HUDEP-2 (cell line): ENCODE measurements around the gene DPP4.
A peak's percentile ranks its signal among the peaks of the same experiment; 100 is the strongest.
"Not testable (repeated sequence)": the region's sequence is repeated elsewhere in the genome, so short reads cannot be mapped to it uniquely, and the experiment has no call there.

Source experiments
- DNase-seq, 76 experiments: peaks; one replicate each; lab custom pipeline; 2025; ENCODE audit not compliant: unreplicated experiment in 76 of 76; lab: John Stamatoyannopoulos, UW

The DPP4 gene

GRCh38 chr2:161969159-161969558, 104.9 kb downstream of the DPP4 start:
- DNase-seq, result no peak

GRCh38 chr2:161965994-161966393, 108.0 kb downstream of the DPP4 start:
- no peak for DNase-seq

- no peak for DNase-seq
Measured at GRCh38 chr2:161964160-161964559, 109.9 kb downstream of the DPP4 start.

- no peak for DNase-seq
Measured at GRCh38 chr2:161962160-161962559, 111.9 kb downstream of the DPP4 start.

GRCh38 chr2:161961061-161961460, 113.0 kb downstream of the DPP4 start:
- DNase-seq, result no peak

GRCh38 chr2:161956738-161957137, 117.3 kb downstream of the DPP4 start:
- no peak for DNase-seq

- no peak for DNase-seq
Measured at GRCh38 chr2:161955211-161955610, 118.8 kb downstream of the DPP4 start.

GRCh38 chr2:161954103-161954502, 119.9 kb downstream of the DPP4 start:
- DNase-seq, result no peak

- not testable (repeated sequence) for DNase-seq
Measured at GRCh38 chr2:161953367-161953766, 120.6 kb downstream of the DPP4 start.

- no peak for DNase-seq
Measured at GRCh38 chr2:161952783-161953191, 121.2 kb downstream of the DPP4 start.

- DNase-seq, result no peak
Measured at GRCh38 chr2:161947836-161948235, 126.2 kb downstream of the DPP4 start.

- DNase-seq, result no peak
Measured at GRCh38 chr2:161947406-161947805, 126.6 kb downstream of the DPP4 start.

GRCh38 chr2:161946489-161947107, 127.4 kb downstream of the DPP4 start:
- DNase-seq, result peak in 1 of 76 experiments; percentile 9

- DNase-seq, result no peak
Measured at GRCh38 chr2:161943011-161943410, 131.0 kb downstream of the DPP4 start.
